ENCODE measurements around the gene VEGFA.

The VEGFA gene

DNA sequence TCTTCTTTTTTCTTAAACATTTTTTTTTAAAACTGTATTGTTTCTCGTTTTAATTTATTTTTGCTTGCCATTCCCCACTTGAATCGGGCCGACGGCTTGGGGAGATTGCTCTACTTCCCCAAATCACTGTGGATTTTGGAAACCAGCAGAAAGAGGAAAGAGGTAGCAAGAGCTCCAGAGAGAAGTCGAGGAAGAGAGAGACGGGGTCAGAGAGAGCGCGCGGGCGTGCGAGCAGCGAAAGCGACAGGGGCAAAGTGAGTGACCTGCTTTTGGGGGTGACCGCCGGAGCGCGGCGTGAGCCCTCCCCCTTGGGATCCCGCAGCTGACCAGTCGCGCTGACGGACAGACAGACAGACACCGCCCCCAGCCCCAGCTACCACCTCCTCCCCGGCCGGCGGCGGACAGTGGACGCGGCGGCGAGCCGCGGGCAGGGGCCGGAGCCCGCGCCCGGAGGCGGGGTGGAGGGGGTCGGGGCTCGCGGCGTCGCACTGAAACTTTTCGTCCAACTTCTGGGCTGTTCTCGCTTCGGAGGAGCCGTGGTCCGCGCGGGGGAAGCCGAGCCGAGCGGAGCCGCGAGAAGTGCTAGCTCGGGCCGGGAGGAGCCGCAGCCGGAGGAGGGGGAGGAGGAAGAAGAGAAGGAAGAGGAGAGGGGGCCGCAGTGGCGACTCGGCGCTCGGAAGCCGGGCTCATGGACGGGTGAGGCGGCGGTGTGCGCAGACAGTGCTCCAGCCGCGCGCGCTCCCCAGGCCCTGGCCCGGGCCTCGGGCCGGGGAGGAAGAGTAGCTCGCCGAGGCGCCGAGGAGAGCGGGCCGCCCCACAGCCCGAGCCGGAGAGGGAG is 580 bp downstream of the VEGFA start:
- no peak for TF ChIP-seq GATA2 (IDR thresholded peaks at IDR 0.05; ENCODE audit: low read depth, low read length)

- no peak for TF ChIP-seq GATA2 (IDR thresholded peaks at IDR 0.05; ENCODE audit: low read depth, low read length)
- TF ChIP-seq GATA3 (IDR thresholded peaks at IDR 0.05; ENCODE audit: low read depth, low read length), result no peak
Observed at GRCh38 chr6:43771210-43771857, 1.3 kb downstream of the VEGFA start.

- TF ChIP-seq GATA2 (IDR thresholded peaks at IDR 0.05; ENCODE audit: low read depth, low read length) (peak; percentile 33; the same call in 1 of the 2 replicates), GATA3 (IDR thresholded peaks at IDR 0.05; ENCODE audit: low read depth, low read length) (no peak)
Observed at GRCh38 chr6:43771858-43772680, 2.1 kb downstream of the VEGFA start.

DNA sequence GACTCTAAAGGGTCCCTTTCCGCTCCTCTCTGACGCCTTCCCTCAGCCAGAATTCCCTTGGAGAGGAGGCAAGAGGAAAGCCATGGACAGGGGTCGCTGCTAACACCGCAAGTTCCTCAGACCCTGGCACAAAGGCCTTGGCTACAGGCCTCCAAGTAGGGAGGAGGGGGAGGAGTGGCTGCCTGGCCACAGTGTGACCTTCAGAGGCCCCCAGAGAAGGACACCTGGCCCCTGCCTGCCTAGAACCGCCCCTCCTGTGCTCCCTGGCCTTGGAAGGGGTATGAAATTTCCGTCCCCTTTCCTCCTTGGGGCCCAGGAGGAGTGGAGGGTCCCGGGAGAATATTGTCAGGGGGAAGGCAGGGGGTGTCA is 2.7 kb downstream of the VEGFA start:
- TF ChIP-seq GATA2 (IDR thresholded peaks at IDR 0.05; ENCODE audit: low read depth, low read length) (no peak), GATA3 (IDR thresholded peaks at IDR 0.05; ENCODE audit: low read depth, low read length) (no peak)

GRCh38 chr6:43773050-43773979 is 3.3 kb downstream of the VEGFA start:
- TF ChIP-seq GATA2 (IDR thresholded peaks at IDR 0.05; ENCODE audit: low read depth, low read length) (no peak), GATA3 (IDR thresholded peaks at IDR 0.05; ENCODE audit: low read depth, low read length) (no peak)

GRCh38 chr6:43773980-43774775 is 4.2 kb downstream of the VEGFA start:
- TF ChIP-seq GATA2 (IDR thresholded peaks at IDR 0.05; ENCODE audit: low read depth, low read length), result no peak
- no peak for TF ChIP-seq GATA3 (IDR thresholded peaks at IDR 0.05; ENCODE audit: low read depth, low read length)

- TF ChIP-seq GATA3 (IDR thresholded peaks at IDR 0.05; ENCODE audit: low read depth, low read length), result no peak
- TF ChIP-seq GATA2 (IDR thresholded peaks at IDR 0.05; ENCODE audit: low read depth, low read length), result no peak
Observed at GRCh38 chr6:43774776-43775534, 4.9 kb downstream of the VEGFA start.

GRCh38 chr6:43775535-43775885 is 5.5 kb downstream of the VEGFA start:
- TF ChIP-seq GATA2 (IDR thresholded peaks at IDR 0.05; ENCODE audit: low read depth, low read length), result no peak
- no peak for TF ChIP-seq GATA3 (IDR thresholded peaks at IDR 0.05; ENCODE audit: low read depth, low read length)

DNA sequence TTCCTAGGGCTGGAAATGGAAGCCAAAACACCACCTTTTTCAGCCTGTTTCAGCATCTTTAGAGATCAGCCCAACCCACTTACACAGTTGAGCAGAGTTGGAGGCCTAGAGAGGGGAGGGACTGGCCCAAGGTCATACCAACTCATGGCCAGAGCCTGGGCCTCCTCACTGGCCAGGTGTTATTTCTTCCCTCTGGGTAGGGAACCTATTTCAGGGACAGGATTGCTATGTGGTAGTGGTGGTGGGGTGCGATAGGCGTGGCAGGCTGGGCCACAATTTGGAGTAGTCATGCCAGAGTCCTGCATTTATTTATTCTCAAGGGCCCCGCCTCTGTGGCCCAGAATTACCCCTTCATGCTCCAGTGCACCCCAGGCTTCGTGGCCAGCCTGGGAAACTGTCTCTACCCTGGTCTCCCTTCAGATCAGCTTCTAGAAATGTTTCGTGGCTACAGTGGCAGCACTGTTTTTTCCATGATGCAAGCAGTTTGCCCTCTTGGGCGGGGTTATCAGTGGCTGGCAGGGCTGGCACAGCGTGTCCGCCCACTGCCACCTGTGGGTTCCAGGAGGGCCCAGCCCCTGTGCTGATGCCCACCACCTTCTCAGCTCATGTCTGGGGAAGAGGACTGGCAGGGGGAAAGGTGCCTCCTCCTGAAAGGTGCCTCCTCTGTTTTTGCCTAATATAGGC is 6.2 kb downstream of the VEGFA start:
- TF ChIP-seq GATA3 (IDR thresholded peaks at IDR 0.05; ENCODE audit: low read depth, low read length) (no peak), GATA2 (IDR thresholded peaks at IDR 0.05; ENCODE audit: low read depth, low read length) (no peak)

- TF ChIP-seq GATA2 (IDR thresholded peaks at IDR 0.05; ENCODE audit: low read depth, low read length) (no peak), GATA3 (IDR thresholded peaks at IDR 0.05; ENCODE audit: low read depth, low read length) (no peak)
Observed at GRCh38 chr6:43776799-43777776, 7.1 kb downstream of the VEGFA start.
